ENCODE results near the gene RAD51C. TPM values are rescaled to one million over a fixed set of nuclear protein-coding genes. Genes with fewer than 3 reads are reported as not detected.

Gene RAD51C
- polyA plus RNA-seq, 1 donor (not counting 4 experiments of a cell fraction or from before 2014, with no cell fraction given): 41.8 TPM

DNA sequence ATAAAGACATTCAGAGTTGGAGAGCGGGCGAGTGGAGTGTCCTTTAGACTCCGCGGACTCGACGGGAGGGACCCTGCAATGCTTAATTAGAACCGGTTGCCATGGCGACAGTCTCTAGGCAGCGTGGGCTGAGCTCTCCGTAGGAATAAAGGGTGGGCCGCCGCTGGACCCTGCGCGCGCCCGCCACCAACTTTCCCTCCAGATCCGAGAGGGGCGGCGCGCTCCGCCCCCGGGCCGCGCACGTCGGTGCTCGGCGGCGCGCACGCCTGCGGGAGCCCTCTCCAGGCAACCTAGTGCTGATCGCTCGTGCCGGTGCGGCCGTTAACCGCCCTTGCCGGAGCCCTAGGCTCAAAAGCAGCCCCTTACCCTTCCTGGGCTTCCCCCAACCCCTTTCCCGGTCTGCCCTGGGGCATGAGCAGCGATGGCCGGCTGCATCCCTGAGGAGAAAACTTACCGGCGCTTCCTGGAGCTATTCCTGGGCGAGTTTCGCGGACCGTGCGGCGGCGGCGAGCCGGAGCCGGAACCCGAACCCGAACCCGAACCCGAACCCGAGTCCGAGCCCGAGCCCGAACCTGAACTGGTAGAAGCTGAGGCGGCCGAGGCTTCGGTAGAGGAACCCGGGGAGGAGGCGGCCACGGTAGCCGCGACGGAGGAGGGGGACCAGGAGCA lies 63.3 kb downstream of the RAD51C start, which contains the start of gene PPM1E:
TSS of gene PPM1E (plus strand) at position 278 of the 669 bp plus-strand sequence.
- Histone ChIP-seq H4K20me1 (ENCODE audit: control insufficient read depth, extremely low read depth, insufficient read depth, low read length) (no peaks in the 10 kb centered on the region), H3K9ac (ENCODE audit: control insufficient read depth, extremely low read depth, insufficient read depth, low read length) (no peak within 1 kb of the TSS), H3K4me1 (ENCODE audit: control insufficient read depth, extremely low read depth, insufficient read depth, low read length) (peaks cover 11% of the 10 kb centered on the region), H3K27me3 (ENCODE audit: control insufficient read depth, extremely low read depth, insufficient read depth, low read length) (peaks cover 39% of the 10 kb centered on the region), H3K4me2 (ENCODE audit: control insufficient read depth, extremely low read depth, insufficient read depth, low read depth, low read length) (peak within 1 kb of the TSS; percentile 51), H3K27ac (ENCODE audit: control insufficient read depth, insufficient read depth, low read length) (no peak within 1 kb of the TSS), H3K9me1 (ENCODE audit: control insufficient read depth, extremely low read depth, insufficient read depth, low read length) (no peaks in the 10 kb centered on the region), H2AFZ (ENCODE audit: control insufficient read depth, low read length) (peak within 1 kb of the TSS; percentile 42), H3K79me2 (ENCODE audit: control insufficient read depth, insufficient read depth, low read length) (no peaks in the 10 kb centered on the region), H3K36me3 (ENCODE audit: control insufficient read depth in 2 of 2, extremely low read depth in 1 of 2, insufficient read depth in 2 of 2, low read length in 2 of 2) (no peaks in the 10 kb centered on the region), H3K4me3 (ENCODE audit: control insufficient read depth in 2 of 3, extremely low read depth in 1 of 3, insufficient read depth in 2 of 3, low read depth in 1 of 3, low read length in 3 of 3) (peak within 1 kb of the TSS; percentile 36 to 67 (median 61)), H3K9me3 (ENCODE audit: control insufficient read depth, low read depth, low read length) (no peaks in the 10 kb centered on the region)
- dilution Hi-C loops (cut with MboI; ENCODE audit: extremely low pct_ligation_motif_present, low sequenced_read_pairs): no loop called here
- DNase-seq (ENCODE audit: low read depth, low spot score): no peak
- TF ChIP-seq EZH2 (IDR thresholded peaks at IDR 0.05; ENCODE audit: low read length): no peak
- TF ChIP-seq, protein P1, sequence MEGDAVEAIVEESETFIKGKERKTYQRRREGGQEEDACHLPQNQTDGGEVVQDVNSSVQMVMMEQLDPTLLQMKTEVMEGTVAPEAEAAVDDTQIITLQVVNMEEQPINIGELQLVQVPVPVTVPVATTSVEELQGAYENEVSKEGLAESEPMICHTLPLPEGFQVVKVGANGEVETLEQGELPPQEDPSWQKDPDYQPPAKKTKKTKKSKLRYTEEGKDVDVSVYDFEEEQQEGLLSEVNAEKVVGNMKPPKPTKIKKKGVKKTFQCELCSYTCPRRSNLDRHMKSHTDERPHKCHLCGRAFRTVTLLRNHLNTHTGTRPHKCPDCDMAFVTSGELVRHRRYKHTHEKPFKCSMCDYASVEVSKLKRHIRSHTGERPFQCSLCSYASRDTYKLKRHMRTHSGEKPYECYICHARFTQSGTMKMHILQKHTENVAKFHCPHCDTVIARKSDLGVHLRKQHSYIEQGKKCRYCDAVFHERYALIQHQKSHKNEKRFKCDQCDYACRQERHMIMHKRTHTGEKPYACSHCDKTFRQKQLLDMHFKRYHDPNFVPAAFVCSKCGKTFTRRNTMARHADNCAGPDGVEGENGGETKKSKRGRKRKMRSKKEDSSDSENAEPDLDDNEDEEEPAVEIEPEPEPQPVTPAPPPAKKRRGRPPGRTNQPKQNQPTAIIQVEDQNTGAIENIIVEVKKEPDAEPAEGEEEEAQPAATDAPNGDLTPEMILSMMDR (optimal IDR thresholded peaks at IDR 0.05 in 1 of 3, IDR thresholded peaks at IDR 0.05 in 1 of 3, conservative IDR thresholded peaks at IDR 0.05 in 1 of 3; ENCODE audit: extremely low read depth in 1 of 3, insufficient read depth in 2 of 3, low read length in 3 of 3): no peak
- no peak for FAIRE-seq

DNA sequence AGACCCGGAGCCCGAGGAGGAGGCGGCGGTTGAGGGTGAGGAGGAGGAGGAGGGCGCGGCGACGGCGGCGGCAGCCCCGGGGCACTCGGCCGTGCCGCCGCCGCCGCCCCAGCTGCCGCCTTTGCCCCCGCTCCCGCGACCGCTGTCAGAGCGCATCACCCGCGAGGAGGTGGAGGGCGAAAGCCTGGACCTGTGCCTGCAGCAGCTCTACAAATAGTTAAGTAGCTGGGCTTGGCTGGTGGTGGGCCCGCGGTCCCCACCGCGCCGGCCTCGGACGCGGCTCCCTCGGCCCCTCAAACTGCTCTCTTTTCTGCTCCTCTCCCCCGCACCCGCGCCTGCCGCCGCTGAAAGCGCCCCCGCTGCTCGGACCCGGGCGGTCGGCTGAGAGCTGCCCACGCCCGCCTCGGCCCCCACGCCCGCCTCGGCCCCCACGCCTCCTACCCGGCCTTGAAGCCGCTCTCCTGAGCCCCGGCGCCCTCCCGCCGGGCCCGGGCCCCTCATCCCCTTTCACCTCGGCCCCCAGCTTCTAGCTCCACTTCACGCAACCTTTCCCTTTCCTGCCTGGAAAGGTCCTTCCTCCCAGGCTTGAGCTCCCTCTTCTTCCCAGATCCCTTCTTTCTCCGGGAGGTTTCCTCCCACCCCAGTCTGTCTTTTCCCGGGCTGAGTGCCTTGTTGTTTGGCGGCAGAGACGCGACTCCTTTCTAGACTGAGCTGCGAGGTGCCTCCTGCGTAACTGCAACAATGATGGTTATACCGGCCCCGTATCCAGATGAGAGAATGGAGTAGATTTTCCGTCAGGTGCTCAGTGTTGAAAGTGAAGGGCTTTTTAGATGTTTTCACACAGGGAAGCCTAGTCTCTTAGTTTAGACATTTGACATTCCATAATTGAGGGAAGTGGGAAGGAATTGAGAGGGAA lies 64.1 kb downstream of the RAD51C start:
- TF ChIP-seq EZH2 (IDR thresholded peaks at IDR 0.05; ENCODE audit: low read length): peak; percentile 95
- TF ChIP-seq, protein P1 (optimal IDR thresholded peaks at IDR 0.05 in 1 of 3, IDR thresholded peaks at IDR 0.05 in 1 of 3, conservative IDR thresholded peaks at IDR 0.05 in 1 of 3; ENCODE audit: extremely low read depth in 1 of 3, insufficient read depth in 2 of 3, low read length in 3 of 3): no peak
- Histone ChIP-seq H3K4me1 (ENCODE audit: control insufficient read depth, extremely low read depth, insufficient read depth, low read length) (peaks cover 11% of the 10 kb centered on the region), H3K9ac (ENCODE audit: control insufficient read depth, extremely low read depth, insufficient read depth, low read length) (no peak overlapping the region), H3K4me2 (ENCODE audit: control insufficient read depth, extremely low read depth, insufficient read depth, low read depth, low read length) (peak overlapping the region; percentile 51), H4K20me1 (ENCODE audit: control insufficient read depth, extremely low read depth, insufficient read depth, low read length) (no peaks in the 10 kb centered on the region), H3K27ac (ENCODE audit: control insufficient read depth, insufficient read depth, low read length) (no peak overlapping the region), H3K9me1 (ENCODE audit: control insufficient read depth, extremely low read depth, insufficient read depth, low read length) (no peaks in the 10 kb centered on the region), H2AFZ (ENCODE audit: control insufficient read depth, low read length) (no peak overlapping the region), H3K36me3 (ENCODE audit: control insufficient read depth in 2 of 2, extremely low read depth in 1 of 2, insufficient read depth in 2 of 2, low read length in 2 of 2) (no peaks in the 10 kb centered on the region), H3K9me3 (ENCODE audit: control insufficient read depth, low read depth, low read length) (no peaks in the 10 kb centered on the region), H3K79me2 (ENCODE audit: control insufficient read depth, insufficient read depth, low read length) (no peaks in the 10 kb centered on the region), H3K27me3 (ENCODE audit: control insufficient read depth, extremely low read depth, insufficient read depth, low read length) (peaks cover 39% of the 10 kb centered on the region), H3K4me3 (ENCODE audit: control insufficient read depth in 2 of 3, extremely low read depth in 1 of 3, insufficient read depth in 2 of 3, low read depth in 1 of 3, low read length in 3 of 3) (peak overlapping the region; percentile 36 to 67 (median 61))
- DNase-seq (ENCODE audit: low read depth, low spot score) (no peak), FAIRE-seq (no peak)
- dilution Hi-C loops (cut with MboI; ENCODE audit: extremely low pct_ligation_motif_present, low sequenced_read_pairs): no loop called here
